Astrocyte (in vitro differentiated cells and primary cell): ENCODE results near the gene ZNF292.

Experiments
- EZH2 ChIP-seq: IDR thresholded peaks from 2 replicates; pipeline ENCODE4 v1.6.1; 2012; ENCODE audit warnings: mild to moderate bottlenecking, low read length, inconsistent platforms; ENCODE audit not compliant: insufficient read depth
- TF ChIP-seq, protein P1 (sequence below): IDR thresholded peaks from 2 replicates; pipeline ENCODE4 v1.5.1; 2011; ENCODE audit warnings: low read depth, mild to moderate bottlenecking, inconsistent platforms, low read length, moderate library complexity; ENCODE audit not compliant: insufficient read depth

DNA sequence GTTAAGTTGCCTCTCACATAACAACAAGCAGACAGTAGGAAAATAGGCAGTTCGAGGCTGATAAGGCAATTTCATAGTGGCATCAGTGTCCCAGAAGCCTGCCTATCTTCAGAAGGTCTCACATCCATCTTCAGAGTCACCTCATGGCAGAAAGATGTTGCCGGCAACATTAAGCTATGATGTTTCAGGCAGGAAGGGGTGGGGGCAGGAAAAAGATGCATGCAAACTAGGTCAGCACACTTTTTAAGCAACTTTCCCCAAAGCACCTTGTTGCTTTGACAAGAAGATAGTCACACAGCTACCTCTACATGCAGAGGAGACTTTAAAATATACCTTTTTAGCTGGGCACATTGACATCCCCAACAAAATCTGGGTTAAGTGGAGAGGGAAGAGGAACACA is 123.8 kb downstream of the ZNF292 start:
- no peak for TF ChIP-seq EZH2
- TF ChIP-seq, protein P1, sequence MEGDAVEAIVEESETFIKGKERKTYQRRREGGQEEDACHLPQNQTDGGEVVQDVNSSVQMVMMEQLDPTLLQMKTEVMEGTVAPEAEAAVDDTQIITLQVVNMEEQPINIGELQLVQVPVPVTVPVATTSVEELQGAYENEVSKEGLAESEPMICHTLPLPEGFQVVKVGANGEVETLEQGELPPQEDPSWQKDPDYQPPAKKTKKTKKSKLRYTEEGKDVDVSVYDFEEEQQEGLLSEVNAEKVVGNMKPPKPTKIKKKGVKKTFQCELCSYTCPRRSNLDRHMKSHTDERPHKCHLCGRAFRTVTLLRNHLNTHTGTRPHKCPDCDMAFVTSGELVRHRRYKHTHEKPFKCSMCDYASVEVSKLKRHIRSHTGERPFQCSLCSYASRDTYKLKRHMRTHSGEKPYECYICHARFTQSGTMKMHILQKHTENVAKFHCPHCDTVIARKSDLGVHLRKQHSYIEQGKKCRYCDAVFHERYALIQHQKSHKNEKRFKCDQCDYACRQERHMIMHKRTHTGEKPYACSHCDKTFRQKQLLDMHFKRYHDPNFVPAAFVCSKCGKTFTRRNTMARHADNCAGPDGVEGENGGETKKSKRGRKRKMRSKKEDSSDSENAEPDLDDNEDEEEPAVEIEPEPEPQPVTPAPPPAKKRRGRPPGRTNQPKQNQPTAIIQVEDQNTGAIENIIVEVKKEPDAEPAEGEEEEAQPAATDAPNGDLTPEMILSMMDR = no peak
